GM19452 (cell line): ENCODE data around the gene CD80.
"Not testable (repeated sequence)": the region's sequence is repeated elsewhere in the genome, so short reads cannot be mapped to it uniquely, and the experiment has no call there.

Experiments used
- ATAC-seq: cut with Tn5 transposase; IDR thresholded peaks from one replicate; pipeline ENCODE4 v1.9.1; 2021; ENCODE audit not compliant: unreplicated experiment

Gene CD80, protein sequence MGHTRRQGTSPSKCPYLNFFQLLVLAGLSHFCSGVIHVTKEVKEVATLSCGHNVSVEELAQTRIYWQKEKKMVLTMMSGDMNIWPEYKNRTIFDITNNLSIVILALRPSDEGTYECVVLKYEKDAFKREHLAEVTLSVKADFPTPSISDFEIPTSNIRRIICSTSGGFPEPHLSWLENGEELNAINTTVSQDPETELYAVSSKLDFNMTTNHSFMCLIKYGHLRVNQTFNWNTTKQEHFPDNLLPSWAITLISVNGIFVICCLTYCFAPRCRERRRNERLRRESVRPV

DNA sequence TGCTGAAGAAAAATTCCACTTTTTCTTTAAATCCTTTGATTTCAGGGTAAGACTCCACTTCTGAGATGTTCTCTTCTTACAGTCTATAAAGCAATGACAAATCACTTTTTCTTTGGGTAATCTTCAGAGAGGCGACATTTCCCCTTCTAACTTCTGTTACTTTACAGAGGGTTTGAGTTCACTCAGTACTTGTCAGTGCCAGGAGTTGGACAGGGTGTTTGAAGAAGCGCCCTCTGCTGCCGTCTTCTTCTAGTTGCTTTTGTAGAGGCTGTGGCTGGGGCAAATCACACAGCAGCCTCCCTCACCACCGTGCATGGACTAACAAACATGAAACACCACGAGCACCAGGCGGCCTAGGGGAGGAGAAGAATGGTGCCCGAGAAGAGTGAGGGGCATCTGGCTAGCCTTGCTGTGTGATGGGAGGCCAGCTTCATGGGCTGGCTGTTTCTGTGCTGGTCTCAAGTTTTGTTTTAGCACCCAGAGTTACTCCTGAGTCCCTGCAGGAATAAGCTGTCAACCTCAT, at the start of gene CD80:
CD80 (minus strand) TSS at position 174 of the 523 bp plus-strand sequence. CDS start 1,886 bp downstream, outside the sequence.
- peak; percentile 51 for ATAC-seq

DNA sequence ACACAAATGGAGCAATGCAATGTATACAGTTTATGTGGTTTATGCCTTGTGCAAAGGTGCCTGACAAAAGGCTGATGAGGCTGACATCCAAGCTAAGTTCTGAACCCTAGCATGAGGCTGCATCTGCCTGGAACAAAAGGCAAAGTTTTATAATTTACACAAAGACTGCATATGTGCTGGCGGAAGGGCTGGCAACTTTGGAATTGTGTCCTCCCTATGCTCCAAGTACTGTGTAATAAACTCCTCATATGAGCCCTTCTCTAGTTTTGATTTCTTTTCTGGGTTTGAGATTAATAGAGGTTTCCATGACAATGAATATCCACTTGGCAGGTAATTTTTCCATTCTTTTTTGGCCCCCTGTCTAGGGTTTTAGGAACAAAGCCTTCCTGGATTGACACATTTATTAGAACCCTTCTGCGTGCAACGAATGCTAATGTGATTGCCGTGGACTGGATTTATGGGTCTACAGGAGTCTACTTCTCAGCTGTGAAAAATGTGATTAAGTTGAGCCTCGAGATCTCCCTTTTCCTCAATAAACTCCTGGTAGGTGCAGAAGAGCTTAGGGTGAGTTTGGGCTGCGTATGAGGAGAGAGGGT, 49.1 kb upstream of the CD80 start:
- ATAC-seq, result no peak

DNA sequence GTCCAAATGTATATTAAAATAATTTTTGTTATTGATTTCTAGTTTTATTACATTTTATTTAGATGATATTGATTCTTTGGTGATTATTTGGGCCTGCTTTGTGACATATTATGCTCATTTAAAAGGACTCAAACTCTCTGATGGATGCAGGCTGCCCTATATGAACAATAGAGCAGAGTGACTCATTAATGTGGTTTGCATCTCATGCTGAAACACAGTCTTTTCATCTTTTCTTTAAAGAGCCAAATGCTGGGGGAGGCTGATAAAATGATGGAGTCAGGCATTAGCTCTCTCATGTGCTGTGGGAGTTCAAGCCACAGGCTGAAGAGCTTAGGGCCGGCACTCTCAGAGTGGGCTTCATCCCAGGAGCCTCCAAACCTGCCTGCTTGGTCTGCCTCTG, 45.5 kb upstream of the CD80 start:
- no peak for ATAC-seq

DNA sequence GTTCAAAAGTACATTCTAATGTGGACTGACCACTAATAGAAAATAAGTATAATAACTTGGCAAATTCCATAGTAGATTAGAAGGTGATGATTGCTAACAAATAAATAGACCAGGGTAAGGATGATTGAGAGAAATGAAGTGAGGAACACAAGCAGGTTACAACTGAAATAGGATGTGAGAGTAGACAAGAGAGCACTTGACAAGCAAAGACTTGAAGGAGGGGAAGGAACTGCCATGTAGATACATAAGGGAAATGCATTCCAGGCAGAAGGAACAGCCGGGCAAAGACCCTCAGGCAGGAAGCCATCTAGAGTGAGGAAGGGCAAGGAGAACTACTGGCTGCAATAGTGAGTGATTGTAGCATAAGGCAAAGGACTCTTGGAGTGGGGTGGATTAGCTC, 43.3 kb upstream of the CD80 start:
- no peak for ATAC-seq

DNA sequence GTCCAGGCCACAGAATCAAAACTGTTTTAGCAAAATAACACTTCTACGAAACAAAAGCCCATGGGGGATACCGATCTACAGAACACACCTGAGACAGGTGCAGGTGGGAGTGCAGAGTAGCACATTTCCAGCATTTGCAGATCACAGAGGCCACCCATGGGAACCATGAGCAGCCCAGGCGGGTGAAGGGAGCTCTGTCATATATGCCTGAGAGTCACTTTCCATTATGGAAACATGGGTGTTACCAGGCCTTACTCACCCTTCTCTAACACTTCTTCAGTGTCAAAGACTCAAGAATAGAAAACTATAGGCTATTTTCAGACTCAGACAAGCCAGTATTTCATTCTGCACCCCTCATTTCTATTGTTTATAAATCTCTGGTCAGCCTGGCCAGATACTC, 41.7 kb upstream of the CD80 start:
- ATAC-seq, result no peak

DNA sequence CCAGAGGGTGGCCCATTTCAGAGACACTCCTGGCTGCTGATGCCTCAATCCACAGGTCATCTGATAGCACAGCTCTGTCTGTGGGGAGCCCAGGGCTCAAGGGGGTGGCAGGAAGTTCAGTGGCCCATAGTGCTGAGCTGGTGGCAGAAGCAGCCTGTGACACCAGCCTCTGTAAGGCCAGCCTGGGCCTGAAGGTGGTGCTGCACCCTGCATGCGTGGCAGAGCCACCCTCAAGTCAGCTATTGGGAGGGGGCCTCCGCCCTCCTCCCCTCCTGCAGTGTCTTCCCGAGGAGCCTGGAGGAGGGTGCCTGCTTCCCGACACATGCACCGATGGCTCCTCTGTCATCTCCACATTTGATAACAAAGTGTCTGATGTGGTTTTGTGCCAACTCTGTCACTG, 41.3 kb upstream of the CD80 start:
- ATAC-seq, result peak; percentile 73

DNA sequence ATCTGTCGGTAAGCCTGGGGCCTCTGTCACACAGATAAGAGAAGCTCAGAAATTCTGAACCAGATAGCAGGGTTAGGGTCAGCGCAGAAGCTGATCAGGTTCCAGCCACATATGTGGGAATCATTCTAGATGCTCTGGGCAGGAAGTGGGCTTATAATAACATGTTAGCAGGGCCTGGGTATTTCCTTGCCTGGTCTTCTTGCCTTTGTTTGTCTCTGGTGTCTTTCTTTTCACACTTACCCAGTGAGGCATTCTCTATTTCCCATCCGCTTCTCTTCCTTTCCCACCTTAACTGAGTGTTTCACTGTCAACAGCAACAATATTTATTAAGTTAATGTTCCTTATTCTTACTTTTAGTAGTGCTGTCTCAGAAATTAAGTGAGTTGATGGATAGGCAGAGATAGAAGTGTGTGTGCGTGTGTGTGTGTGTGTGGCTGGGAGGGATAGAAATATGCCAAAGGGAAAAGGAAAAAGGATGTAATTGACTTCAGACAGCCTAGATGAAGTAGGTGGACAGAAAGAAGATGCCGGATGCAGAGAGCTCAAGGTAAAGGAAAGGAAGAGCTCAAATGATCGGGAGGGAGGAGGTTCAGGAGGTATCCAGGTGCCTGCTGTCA, 40.3 kb upstream of the CD80 start:
- ATAC-seq, result no peak

DNA sequence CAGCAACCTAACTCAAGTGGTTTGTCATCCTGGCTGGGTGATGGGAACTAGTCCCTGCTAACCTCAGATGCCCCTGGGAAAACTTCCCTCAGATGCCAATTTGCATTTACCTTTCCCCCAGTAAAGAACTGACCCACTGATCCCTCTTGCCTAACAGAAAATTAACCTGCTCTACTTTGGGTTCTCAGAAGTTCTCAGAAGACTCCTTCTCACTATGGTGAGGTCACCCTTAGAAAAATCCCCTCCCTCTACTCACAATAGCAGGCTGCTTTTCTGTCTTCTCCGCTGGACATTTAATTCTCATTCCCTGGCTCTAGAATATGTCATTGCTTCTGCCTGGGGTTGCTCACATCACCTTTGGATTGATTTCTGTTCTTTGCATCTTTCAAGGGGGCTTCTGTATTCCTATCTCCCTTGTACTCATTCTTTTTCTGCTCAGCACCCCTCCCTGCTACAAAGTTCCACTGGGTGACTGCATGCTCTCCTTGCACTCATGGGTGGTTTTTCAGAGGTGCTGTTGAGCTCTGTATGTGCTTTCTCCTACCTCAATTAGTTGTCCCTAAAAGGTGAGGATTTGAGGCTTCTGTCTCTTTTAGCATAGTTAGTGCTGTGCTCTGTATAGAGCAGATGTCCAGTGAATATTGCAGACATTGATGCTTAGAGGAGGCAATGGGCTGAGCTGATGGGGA, 39.1 kb upstream of the CD80 start:
- ATAC-seq, result peak; percentile 47

DNA sequence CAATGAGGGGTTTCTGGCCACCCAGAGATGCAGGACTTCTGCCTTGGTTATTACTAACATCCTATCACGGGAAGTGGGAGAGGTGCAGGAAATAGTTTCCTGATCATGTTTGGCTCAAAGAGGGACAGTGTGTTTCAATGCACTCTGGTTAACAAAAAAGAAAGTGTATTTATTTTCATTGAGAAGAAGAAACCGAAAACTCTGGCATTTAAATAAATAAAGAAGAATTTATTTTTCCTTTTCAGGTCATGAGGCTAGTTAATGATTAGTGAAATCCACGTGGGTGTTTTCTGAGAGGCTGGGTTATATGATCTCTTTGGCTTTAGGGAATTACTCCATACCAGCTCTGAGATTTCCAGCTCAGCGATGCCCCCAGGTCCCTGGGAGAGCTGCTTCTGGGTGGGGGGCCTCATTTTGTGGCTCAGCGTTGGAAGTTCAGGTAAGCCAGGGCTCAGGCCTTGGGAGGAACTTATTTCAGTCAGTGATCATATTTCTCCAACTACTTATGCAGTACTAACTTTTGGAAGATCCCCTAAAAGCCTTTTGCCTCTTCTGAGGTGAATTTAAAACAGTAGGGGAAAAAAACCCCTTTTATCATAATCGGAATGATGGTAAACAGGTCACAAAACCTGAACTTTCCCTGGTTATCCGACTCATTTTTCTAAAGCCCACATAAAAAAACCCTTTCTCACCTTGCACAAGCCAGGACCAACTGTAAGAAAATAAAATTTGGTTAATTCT, 38.3 kb upstream of the CD80 start, which contains the start of gene PLA1A:
PLA1A (plus strand) TSS at position 338 of the 741 bp plus-strand sequence; CDS start at position 367, 29 bp downstream.
- ATAC-seq, result no peak

DNA sequence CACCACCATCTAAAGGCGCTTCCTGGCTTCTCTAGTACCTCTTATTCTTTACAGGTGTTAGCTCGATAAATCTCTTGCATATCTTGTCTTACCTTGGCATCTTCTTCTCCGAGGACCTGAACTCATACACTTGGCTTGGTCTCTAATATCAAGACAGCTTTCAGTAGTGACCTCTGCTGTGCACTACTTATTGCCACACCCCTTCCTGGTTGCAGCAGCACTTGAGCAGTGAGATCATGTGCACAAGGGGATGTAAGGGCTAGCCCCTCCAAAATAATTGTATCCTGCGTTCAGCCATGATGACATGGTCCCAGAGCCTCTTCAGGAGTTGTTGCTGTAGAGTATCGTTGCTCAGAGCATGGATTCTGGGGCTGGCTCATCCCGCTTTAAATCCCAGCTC, 37.0 kb upstream of the CD80 start:
- ATAC-seq, result no peak

DNA sequence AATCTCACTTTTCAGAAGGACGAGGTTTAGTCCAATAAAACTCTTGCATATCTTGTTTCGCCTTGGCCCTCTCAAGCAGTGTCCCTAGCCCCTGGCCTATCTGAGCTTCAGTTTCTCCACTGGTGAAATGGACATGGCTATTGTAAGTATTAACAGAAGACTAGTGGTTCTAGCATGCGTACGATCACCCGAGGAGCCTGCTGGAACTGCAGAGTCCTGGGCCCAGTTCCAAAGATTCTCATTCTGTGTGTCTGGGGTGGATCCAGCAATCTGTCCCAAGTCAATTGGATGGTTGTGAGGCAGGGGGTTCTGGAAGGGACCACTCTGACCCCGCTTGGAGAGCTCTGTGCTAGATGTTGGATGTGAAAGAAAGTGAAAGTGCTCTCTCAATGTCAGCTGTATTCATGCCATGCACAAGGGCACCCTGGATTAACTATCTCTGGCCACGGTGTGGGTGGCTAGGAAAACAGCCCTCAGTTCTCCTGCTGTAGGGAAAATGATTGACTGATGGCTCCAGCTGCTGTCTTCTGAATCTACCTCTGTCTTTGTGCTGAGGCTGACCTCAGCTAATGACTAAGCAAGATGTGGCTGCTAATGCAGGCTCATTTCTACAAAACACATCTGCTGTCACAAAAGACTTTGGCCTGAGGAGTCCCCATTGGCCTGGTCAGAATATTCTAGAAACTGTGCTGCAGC, 36.4 kb upstream of the CD80 start:
- ATAC-seq, result no peak

DNA sequence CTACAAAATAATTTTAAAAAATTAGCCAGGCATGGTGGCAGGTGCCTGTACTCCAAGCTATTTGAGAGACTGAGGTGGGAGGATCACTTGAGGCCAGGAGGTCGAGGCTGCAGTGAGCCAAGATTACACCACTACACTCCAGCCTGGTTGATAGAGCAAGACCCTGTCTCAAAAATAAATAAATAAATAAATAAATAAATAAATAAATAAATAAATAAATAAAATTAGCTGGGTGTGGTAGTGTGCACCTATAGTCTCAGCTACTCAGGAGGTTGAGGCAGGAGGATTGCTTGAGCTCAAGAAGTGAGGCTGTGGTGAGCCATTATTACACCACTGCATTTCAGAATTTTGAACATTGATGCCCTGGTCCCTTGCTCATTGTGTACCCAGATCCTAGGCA, 35.5 kb upstream of the CD80 start:
- not testable (repeated sequence) for ATAC-seq

DNA sequence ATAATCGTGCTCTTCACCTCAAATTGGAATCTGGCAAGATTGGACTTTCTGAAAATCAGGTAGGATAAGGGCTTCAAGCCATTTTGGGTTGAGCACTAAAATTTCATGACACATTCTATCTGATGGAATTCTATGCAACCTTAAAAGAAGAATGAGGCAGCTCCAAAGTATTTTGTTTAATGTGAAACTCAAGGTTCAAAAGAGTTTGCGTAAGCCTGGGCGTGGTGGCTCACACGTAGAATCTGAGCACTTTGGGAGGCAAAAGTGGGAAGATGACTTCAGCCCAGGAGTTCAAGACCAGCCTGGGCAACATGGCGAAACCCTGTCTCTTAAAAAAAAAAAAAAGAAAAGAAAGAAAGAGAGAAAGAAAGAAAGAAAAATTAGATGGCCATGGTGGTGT, 34.7 kb upstream of the CD80 start:
- no peak for ATAC-seq

DNA sequence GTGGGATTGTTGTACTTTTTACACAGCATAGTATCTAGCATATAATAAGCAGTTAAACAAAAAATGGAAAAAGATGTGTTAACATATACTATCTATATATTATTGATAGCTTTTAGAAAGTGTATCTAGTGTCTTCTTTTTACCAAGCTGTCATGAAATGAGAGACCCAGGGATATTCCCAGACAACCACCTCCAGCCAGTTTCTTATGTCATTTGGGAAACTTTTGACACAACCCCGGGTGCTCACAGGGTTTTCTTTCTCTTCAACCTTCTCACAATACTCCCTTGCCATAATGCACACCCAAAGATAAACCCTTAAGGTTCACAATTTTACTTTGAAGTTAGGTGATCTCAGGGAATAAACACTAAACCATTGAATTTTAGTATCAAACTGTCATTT, 33.4 kb upstream of the CD80 start:
- no peak for ATAC-seq

DNA sequence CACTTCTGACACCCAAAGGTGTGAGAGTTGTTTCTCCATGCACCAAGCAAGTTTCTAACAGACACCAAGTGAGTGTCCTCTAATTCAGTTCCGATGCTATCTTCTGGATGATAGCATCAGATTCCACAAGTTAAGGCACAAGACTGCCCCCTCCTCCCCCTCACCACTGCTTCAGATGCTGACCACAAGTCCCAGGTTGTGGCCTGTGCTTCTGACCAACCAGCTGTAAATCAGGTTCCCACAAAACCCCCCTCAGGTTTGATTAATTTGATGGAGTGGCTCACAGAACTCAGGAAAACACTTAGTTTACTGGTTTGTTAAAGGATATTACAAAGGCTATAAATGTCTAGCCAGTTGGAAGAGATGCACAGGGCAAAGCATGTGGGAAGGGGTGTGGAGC, 31.3 kb upstream of the CD80 start:
- ATAC-seq, result no peak

DNA sequence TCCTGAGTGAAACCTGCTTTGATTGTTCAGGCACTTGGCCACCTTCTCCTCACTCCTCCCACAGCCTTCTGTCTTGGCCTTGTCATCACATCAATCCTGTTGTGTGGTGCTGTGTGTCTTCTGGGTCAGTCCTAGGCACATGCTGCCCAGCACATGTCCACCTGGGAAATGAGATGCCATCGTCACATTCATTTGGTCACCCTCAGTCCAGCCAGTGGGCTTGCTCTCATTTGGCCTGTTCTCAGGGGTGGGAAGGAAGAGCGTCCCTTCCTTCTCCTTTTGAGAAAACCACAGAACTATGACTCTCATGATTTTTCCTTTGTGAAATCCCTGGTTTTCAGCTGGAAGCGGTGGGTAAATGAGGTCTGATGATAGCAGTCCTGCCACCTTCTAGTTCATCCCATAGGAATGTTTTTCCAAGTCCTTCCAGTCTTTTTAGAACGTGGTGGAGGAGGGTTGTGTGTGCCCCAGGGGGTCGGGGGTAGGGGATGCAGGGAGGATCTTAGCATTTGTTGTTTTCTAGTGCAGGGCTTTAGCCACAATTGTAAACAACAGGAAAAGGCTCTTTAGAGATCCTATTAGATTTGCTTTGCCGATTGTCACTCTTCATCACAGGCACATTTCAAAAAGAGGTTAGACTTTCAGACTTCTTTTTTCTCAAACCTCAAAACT, 29.8 kb upstream of the CD80 start:
- no peak for ATAC-seq

DNA sequence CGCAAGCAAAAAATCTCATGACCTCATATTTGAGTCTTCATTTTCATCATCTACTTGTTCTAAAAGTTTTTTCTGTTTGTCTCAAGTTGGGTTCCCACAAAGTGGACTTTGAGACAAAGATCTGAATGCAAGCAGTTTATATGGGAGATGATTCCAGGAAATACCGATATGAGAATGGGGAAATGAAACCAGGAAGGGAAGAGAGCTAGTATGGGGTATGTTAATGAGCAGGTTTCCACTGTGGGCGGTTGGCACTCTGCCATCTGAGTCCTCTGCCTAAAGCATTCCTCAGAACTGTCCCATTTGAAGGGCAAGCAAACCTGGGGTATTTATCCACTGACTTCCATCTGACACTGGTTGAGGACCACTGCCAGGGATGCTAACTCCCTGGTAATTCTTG, 28.7 kb upstream of the CD80 start:
- no peak for ATAC-seq

DNA sequence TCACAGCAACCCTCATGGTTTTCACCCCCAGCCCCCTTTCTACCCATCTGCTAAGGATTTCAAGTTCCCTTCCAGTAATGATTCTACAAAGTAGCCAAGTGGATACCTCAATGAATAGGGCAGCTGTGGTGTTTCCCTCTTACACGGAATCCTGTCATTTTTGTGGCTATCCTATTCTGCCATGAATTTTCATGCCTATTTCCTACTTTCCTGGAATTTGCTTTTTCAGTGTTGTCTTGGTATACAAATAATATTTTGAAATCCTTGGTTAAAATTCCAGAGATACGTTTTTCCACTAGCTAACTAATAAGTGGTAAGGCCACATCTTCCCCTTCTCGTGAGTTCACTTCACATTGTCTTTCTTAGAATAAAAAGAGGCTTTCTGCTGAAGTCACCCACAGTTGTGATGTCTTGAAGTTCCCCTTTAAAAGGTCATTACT, 27.3 kb upstream of the CD80 start:
- ATAC-seq, result no peak

DNA sequence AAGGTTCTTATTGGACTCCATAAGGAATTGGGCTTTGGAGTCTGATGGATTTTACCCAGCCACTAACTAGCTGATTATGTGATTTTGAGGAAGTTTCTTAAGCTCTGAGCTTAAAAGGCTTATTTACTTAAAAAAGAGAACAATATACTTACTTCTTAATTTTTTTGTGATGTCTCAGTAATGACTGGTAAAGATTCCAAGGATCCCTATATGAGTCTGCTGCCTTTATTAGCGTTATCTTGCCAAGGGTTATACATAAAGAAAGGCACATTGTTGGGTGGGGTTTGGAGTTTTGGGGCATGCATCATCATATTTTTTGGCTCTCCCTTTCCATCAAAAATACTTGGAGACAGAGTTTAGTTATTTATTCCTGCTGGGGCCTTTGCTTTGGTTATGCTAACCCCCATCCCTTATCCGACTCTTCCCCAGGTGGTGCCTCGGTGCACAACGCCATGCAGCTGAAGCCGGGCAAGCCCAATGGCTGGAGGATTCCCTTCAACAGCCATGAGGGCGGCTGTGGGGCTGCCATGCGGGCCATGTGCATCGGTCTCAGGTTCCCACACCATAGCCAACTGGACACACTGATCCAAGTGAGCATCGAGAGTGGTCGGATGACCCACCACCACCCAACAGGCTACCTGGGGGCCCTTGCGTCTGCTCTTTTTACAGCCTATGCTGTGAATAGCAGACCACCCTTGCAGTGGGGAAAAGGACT, 26.6 kb upstream of the CD80 start:
- ATAC-seq, result no peak
